Measurements from ENCODE around the gene SETD6. TPM values are rescaled to one million over a fixed set of nuclear protein-coding genes. Genes with fewer than 3 reads are reported as not detected.
A peak's percentile ranks its signal among the peaks of the same experiment; 100 is the strongest.
"Not testable (repeated sequence)": the region's sequence is repeated elsewhere in the genome, so short reads cannot be mapped to it uniquely, and the experiment has no call there.

Gene SETD6
- total RNA-seq, 1 donor from 2014 or later = 12.5 TPM

- TF ChIP-seq CTCF (IDR thresholded peaks at IDR 0.05; ENCODE audit: insufficient read depth, low read length, poor library complexity, severe bottlenecking) = no peak
- DNase-seq (ENCODE audit: low read depth) = no peak
- Histone ChIP-seq H3K4me3 (ENCODE audit: low read depth, low read length) (no peak overlapping the region), H3K27me3 (ENCODE audit: control insufficient read depth, insufficient read depth, low read length) (peaks cover 25% of the 10 kb centered on the region), H3K36me3 (ENCODE audit: control insufficient read depth, insufficient read depth, low read length) (no peaks in the 10 kb centered on the region)
Measured at GRCh38 chr16:58490065-58490464, 25.3 kb upstream of the SETD6 start.

GRCh38 chr16:58490539-58490938, 24.8 kb upstream of the SETD6 start:
- H3K4me3 ChIP-seq (ENCODE audit: low read depth, low read length); H3K36me3 ChIP-seq (ENCODE audit: control insufficient read depth, insufficient read depth, low read length); DNase-seq (ENCODE audit: low read depth): not testable (repeated sequence)
- peaks cover 25% of the 10 kb centered on the region for H3K27me3 ChIP-seq (ENCODE audit: control insufficient read depth, insufficient read depth, low read length)

- H3K4me3 ChIP-seq (ENCODE audit: low read depth, low read length) = no peak overlapping the region
- no peaks in the 10 kb centered on the region for H3K36me3 ChIP-seq (ENCODE audit: control insufficient read depth, insufficient read depth, low read length)
- no peak for TF ChIP-seq CTCF (IDR thresholded peaks at IDR 0.05; ENCODE audit: insufficient read depth, low read length, poor library complexity, severe bottlenecking)
- peaks cover 25% of the 10 kb centered on the region for H3K27me3 ChIP-seq (ENCODE audit: control insufficient read depth, insufficient read depth, low read length)
- DNase-seq (ENCODE audit: low read depth) = no peak
Measured at GRCh38 chr16:58492066-58492465, 23.3 kb upstream of the SETD6 start.

- Histone ChIP-seq H3K4me3 (ENCODE audit: low read depth, low read length) (no peak overlapping the region), H3K27me3 (ENCODE audit: control insufficient read depth, insufficient read depth, low read length) (peaks cover 25% of the 10 kb centered on the region), H3K36me3 (ENCODE audit: control insufficient read depth, insufficient read depth, low read length) (no peaks in the 10 kb centered on the region)
- no peak for DNase-seq (ENCODE audit: low read depth)
- TF ChIP-seq CTCF (IDR thresholded peaks at IDR 0.05; ENCODE audit: insufficient read depth, low read length, poor library complexity, severe bottlenecking) = no peak
Measured at GRCh38 chr16:58492735-58493134, 22.6 kb upstream of the SETD6 start.

GRCh38 chr16:58493756-58494431, 21.4 kb upstream of the SETD6 start:
- peaks cover 25% of the 10 kb centered on the region for H3K27me3 ChIP-seq (ENCODE audit: control insufficient read depth, insufficient read depth, low read length)
- no peak overlapping the region for H3K4me3 ChIP-seq (ENCODE audit: low read depth, low read length)
- no peak for TF ChIP-seq CTCF (IDR thresholded peaks at IDR 0.05; ENCODE audit: insufficient read depth, low read length, poor library complexity, severe bottlenecking)
- H3K36me3 ChIP-seq (ENCODE audit: control insufficient read depth, insufficient read depth, low read length) = no peaks in the 10 kb centered on the region
- DNase-seq (ENCODE audit: low read depth) = no peak

- peak; percentile 98 for DNase-seq (ENCODE audit: low read depth)
- no peak overlapping the region for H3K4me3 ChIP-seq (ENCODE audit: low read depth, low read length)
- peaks cover 22% of the 10 kb centered on the region for H3K27me3 ChIP-seq (ENCODE audit: control insufficient read depth, insufficient read depth, low read length)
- H3K36me3 ChIP-seq (ENCODE audit: control insufficient read depth, insufficient read depth, low read length) = no peaks in the 10 kb centered on the region
- peak; percentile 77 for TF ChIP-seq CTCF (IDR thresholded peaks at IDR 0.05; ENCODE audit: insufficient read depth, low read length, poor library complexity, severe bottlenecking)
Measured at GRCh38 chr16:58494981-58495520, 20.3 kb upstream of the SETD6 start.
